ENCODE data around the gene TLE4. TPM values are rescaled to one million over a fixed set of nuclear protein-coding genes. Genes with fewer than 3 reads are reported as not detected.

TLE4 gene
- total RNA-seq, 2 experiments from 2014 or later, result 125 to 136 TPM

DNA sequence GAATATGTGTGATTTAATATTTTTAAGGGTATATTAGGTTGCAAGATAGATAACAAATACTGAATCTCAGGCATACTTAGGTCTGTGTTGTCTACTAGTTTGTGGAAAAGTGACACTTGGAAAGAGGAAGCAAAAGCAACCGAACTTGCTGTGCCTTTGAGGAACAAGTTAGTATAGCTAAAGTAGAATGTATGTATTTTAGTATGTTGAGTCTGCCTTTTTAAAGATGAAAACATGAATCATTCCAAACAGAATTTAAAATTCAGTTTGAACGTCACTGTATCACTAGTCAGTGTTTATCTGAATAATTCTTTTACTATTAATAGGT lies 12.9 kb downstream of the TLE4 start:
- Mint-ChIP-seq H3K36me3 (ENCODE audit: low read depth) (peaks cover 20% of the 10 kb centered on the region), H3K27ac (peak overlapping the region; percentile 63), H3K4me1 (ENCODE audit: low read depth) (peaks cover 71% of the 10 kb centered on the region), H3K9me3 (no peaks in the 10 kb centered on the region), H3K27me3 (no peaks in the 10 kb centered on the region), H3K4me3 (peak overlapping the region; percentile 54)
- H3K27me3 ChIP-seq (ENCODE audit: control insufficient read depth in 1 of 2, insufficient read depth in 2 of 2, low read length in 2 of 2), result no peaks in the 10 kb centered on the region
- DNase-seq, result no peak
- intact Hi-C loops (cut with DNase I, micrococcal nuclease), result no loop called here
- H3K4me1 ChIP-seq (ENCODE audit: insufficient read depth, low read length), result peaks cover 36% of the 10 kb centered on the region
- peaks cover 5% of the 10 kb centered on the region for H3K36me3 ChIP-seq (ENCODE audit: insufficient read depth, low read length)
- no peaks in the 10 kb centered on the region for H3K9me3 ChIP-seq (ENCODE audit: control insufficient read depth in 1 of 2, insufficient read depth in 1 of 2, low read length in 2 of 2)
- H3K4me3 ChIP-seq (ENCODE audit: low read length), result no peak overlapping the region
- TF ChIP-seq, protein P1, sequence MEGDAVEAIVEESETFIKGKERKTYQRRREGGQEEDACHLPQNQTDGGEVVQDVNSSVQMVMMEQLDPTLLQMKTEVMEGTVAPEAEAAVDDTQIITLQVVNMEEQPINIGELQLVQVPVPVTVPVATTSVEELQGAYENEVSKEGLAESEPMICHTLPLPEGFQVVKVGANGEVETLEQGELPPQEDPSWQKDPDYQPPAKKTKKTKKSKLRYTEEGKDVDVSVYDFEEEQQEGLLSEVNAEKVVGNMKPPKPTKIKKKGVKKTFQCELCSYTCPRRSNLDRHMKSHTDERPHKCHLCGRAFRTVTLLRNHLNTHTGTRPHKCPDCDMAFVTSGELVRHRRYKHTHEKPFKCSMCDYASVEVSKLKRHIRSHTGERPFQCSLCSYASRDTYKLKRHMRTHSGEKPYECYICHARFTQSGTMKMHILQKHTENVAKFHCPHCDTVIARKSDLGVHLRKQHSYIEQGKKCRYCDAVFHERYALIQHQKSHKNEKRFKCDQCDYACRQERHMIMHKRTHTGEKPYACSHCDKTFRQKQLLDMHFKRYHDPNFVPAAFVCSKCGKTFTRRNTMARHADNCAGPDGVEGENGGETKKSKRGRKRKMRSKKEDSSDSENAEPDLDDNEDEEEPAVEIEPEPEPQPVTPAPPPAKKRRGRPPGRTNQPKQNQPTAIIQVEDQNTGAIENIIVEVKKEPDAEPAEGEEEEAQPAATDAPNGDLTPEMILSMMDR (IDR thresholded peaks at IDR 0.05), result no peak
- ChIA-PET POLR2A (interaction anchor here (0.8 to 7.8 kb wide), 4 partner anchors 11 to 54 kb away, joined by 3 to 132 read pairs (median 4); partner anchors contain the start of gene TLE4), CTCF (interaction anchor here (1.4 to 2.8 kb wide), 2 partner anchors 13 to 17 kb away, joined by 3 to 12 read pairs; partner anchors contain the start of gene TLE4)
- H3K27ac ChIP-seq (ENCODE audit: low read depth in 1 of 2, low read length in 2 of 2), result no peak overlapping the region
- no peak for ATAC-seq (ENCODE audit: poor library complexity)

GRCh38 chr9:79588488-79589223 lies 16.9 kb downstream of the TLE4 start:
- H3K4me3 ChIP-seq (ENCODE audit: low read length), result no peak overlapping the region
- Mint-ChIP-seq H3K4me1 (ENCODE audit: low read depth) (peaks cover 71% of the 10 kb centered on the region), H3K4me3 (no peak overlapping the region), H3K36me3 (ENCODE audit: low read depth) (peaks cover 31% of the 10 kb centered on the region), H3K9me3 (no peaks in the 10 kb centered on the region), H3K27me3 (no peaks in the 10 kb centered on the region), H3K27ac (no peak overlapping the region)
- ChIA-PET CTCF (no interaction called here), POLR2A (interaction anchor here (0.6 to 7.8 kb wide), 2 partner anchors 13 to 17 kb away, joined by 3 to 132 read pairs; partner anchors contain the start of gene TLE4)
- DNase-seq, result no peak
- H3K36me3 ChIP-seq (ENCODE audit: insufficient read depth, low read length), result peaks cover 5% of the 10 kb centered on the region
- no peaks in the 10 kb centered on the region for H3K27me3 ChIP-seq (ENCODE audit: control insufficient read depth in 1 of 2, insufficient read depth in 2 of 2, low read length in 2 of 2)
- intact Hi-C loops (cut with DNase I, micrococcal nuclease), result loop anchor here in 1 of 2 experiments (5.0 kb wide), 1 partner anchor 44 kb away; no protein-coding TSS in a partner anchor
- H3K9me3 ChIP-seq (ENCODE audit: control insufficient read depth in 1 of 2, insufficient read depth in 1 of 2, low read length in 2 of 2), result no peaks in the 10 kb centered on the region
- TF ChIP-seq, protein P1 (IDR thresholded peaks at IDR 0.05), result no peak
- no peak for ATAC-seq (ENCODE audit: poor library complexity)
- no peak overlapping the region for H3K27ac ChIP-seq (ENCODE audit: low read depth in 1 of 2, low read length in 2 of 2)
- peaks cover 23% of the 10 kb centered on the region for H3K4me1 ChIP-seq (ENCODE audit: insufficient read depth, low read length)

- H3K27me3 ChIP-seq (ENCODE audit: control insufficient read depth in 1 of 2, insufficient read depth in 2 of 2, low read length in 2 of 2), result no peaks in the 10 kb centered on the region
- DNase-seq (no peak), ATAC-seq (ENCODE audit: poor library complexity) (no peak)
- H3K4me3 ChIP-seq (ENCODE audit: low read length), result no peak overlapping the region
- TF ChIP-seq, protein P1 (IDR thresholded peaks at IDR 0.05), result no peak
- Mint-ChIP-seq H3K27ac (no peak overlapping the region), H3K9me3 (no peaks in the 10 kb centered on the region), H3K4me3 (peak overlapping the region; percentile 1), H3K36me3 (ENCODE audit: low read depth) (peaks cover 31% of the 10 kb centered on the region), H3K27me3 (no peaks in the 10 kb centered on the region), H3K4me1 (ENCODE audit: low read depth) (peaks cover 74% of the 10 kb centered on the region)
- ChIA-PET CTCF (no interaction called here), POLR2A (no interaction called here)
- no peak overlapping the region for H3K27ac ChIP-seq (ENCODE audit: low read depth in 1 of 2, low read length in 2 of 2)
- peaks cover 11% of the 10 kb centered on the region for H3K4me1 ChIP-seq (ENCODE audit: insufficient read depth, low read length)
- intact Hi-C loops (cut with DNase I, micrococcal nuclease), result no loop called here
- H3K9me3 ChIP-seq (ENCODE audit: control insufficient read depth in 1 of 2, insufficient read depth in 1 of 2, low read length in 2 of 2), result no peaks in the 10 kb centered on the region
- H3K36me3 ChIP-seq (ENCODE audit: insufficient read depth, low read length), result peaks cover 5% of the 10 kb centered on the region
These were observed 19.7 kb downstream of the TLE4 start for GRCh38 chr9:79591458-79591857.

All from CD4-positive, alpha-beta T cell (primary cell).